ENCODE results near the gene TP53TG5.

Gene TP53TG5

DNA sequence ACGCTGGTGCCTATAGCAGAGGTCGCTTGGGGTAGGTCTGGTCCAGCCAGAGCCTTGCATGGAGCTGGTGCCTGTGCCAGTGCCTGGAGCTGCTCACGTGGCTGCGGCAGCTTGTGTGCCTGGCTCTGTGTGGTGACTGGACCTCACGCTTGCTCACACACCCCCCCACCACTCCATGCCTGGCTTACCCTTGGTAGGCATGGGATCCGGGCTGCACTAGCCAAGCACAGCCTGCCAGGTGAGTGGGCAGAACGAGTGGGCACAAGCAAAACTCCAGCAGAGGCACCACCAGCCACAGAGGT lies 16.9 kb upstream of the TP53TG5 start:
- CTCF ChIA-PET: interaction anchor here (1.3 to 3.8 kb wide), 3 partner anchors 22 to 376 kb away, joined by 4 to 24 read pairs (median 7); no protein-coding TSS in a partner anchor
- POLR2A ChIA-PET: no interaction called here
- TF ChIP-seq, protein P1, sequence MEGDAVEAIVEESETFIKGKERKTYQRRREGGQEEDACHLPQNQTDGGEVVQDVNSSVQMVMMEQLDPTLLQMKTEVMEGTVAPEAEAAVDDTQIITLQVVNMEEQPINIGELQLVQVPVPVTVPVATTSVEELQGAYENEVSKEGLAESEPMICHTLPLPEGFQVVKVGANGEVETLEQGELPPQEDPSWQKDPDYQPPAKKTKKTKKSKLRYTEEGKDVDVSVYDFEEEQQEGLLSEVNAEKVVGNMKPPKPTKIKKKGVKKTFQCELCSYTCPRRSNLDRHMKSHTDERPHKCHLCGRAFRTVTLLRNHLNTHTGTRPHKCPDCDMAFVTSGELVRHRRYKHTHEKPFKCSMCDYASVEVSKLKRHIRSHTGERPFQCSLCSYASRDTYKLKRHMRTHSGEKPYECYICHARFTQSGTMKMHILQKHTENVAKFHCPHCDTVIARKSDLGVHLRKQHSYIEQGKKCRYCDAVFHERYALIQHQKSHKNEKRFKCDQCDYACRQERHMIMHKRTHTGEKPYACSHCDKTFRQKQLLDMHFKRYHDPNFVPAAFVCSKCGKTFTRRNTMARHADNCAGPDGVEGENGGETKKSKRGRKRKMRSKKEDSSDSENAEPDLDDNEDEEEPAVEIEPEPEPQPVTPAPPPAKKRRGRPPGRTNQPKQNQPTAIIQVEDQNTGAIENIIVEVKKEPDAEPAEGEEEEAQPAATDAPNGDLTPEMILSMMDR (IDR thresholded peaks at IDR 0.05; ENCODE audit: control extremely low read depth, extremely low read depth, low read depth, missing control alignments): no peak

DNA sequence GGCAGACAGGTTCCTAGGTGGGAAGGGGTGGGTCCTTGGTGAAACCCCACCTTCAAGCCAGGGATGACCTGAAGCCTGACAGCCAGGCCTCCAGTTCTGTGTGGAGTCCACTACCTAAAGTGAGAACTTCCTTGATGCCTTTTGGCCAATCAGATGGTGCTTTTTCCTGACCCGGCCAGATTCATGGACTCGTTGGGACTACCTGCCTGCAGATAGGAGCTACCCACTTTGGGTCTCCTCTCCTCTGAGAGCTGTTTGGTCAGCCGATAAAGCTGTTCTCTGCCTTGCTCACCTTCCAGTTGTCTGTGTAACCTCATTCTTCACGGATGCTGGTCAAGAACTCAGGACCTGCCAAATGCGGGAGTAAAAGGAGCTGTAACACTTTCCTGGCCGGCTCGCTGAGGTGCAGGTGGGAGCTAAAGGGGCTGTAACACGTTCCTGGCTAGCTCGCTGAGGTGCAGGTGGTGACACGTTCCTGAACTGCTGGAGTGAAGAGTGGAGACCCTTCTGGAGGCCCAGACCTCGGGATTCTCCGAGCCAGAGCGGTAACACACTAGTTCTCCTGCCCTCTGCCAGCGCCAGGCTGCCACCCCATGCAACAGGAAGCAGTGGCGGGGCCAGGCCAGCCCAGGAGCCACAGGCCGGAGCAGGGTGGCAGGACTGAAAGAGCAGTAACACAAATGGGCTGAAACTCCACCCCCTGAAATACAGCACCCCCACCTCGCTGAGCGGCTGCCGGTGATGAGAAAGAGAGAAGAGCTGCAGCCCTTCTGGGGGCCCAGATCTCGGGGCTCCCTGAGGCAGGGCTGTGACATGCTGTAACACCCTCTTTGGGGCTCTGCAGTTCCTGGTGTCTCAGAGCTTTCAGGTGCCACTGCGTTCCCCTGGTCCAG lies 16.3 kb upstream of the TP53TG5 start:
- CTCF ChIA-PET: interaction anchor here (0.9 to 3.8 kb wide), 6 partner anchors 18 to 376 kb away, joined by 3 to 24 read pairs (median 4); no protein-coding TSS in a partner anchor
- POLR2A ChIA-PET: no interaction called here
- no peak for DNase-seq (ENCODE audit: extremely low spot score)
- TF ChIP-seq, protein P1 (IDR thresholded peaks at IDR 0.05; ENCODE audit: control extremely low read depth, extremely low read depth, low read depth, missing control alignments): no peak

More for the DNA sequence above, 16.9 kb upstream of the TP53TG5 start:
- DNase-seq (ENCODE audit: extremely low spot score): no peak

DNA sequence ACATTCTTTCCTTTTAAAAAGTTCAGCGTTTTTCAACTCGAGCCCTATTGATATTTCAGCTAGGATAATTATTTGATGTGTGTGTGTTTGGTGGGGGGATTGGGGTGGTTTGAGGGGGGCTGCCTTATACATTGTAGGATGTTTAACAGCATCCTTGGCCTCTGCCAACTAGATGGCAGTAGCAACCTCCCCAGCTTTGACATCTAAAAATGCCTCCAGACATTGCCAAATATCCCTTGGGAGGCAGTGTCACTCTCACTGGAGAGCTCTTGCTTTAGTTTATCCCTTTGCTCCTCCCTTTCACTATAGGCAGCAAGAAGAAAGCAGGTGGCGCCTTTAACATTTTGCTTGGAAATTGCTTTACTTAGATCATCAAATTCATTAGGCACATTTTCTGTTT lies 14.6 kb upstream of the TP53TG5 start:
- ChIA-PET POLR2A (no interaction called here), CTCF (interaction anchor here (1.0 to 3.8 kb wide), 4 partner anchors 14 to 44 kb away, joined by 3 to 24 read pairs (median 9); no protein-coding TSS in a partner anchor)
- DNase-seq (ENCODE audit: extremely low spot score): no peak
- TF ChIP-seq, protein P1 (IDR thresholded peaks at IDR 0.05; ENCODE audit: control extremely low read depth, extremely low read depth, low read depth, missing control alignments): no peak

DNA sequence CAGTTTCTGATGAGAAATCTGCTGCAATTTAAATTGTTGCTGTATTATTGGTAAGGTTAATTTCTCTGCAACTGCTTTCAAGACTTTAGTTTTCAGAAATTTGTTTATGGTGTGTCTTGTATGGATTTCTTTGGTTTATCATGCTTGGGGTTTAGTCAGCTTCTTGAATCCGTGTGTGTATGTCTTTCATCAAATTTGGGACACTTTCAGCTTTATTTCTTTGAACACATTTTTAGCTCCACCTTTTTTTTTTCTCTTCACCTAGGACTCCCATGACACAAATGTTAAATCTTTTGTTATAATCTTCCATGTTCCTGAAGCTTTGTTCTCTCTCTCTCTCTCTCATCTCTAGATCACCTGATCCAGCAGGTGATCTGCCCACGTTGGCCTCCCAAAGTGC lies 13.4 kb upstream of the TP53TG5 start:
- CTCF ChIA-PET: interaction anchor here (1.3 to 2.8 kb wide), 3 partner anchors 15 to 45 kb away, joined by 3 to 14 read pairs (median 7); partner anchors contain the start of gene SYS1

DNA sequence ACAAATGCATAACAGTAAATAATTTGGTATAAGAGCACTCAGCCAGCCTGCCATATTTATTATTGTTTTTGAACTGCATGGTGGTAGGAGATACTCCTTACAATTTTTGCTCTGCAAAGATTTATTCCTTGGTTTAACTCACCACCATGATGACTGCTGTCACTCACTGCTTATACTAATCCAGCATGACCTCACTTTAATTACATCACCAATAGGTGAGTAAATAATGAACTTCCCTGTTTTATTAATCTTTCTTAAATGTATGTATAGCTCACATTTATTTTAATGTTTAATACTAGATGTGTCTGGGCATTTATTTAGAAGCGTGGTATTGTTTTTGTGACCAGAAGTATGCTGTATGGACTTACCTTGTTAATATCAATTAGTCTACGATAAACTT lies 12.8 kb upstream of the TP53TG5 start:
- TF ChIP-seq, protein P1 (IDR thresholded peaks at IDR 0.05; ENCODE audit: control extremely low read depth, extremely low read depth, low read depth, missing control alignments): no peak
- ChIA-PET CTCF (interaction anchor here (2.0 to 2.8 kb wide), 2 partner anchors 28 to 46 kb away, joined by 7 to 14 read pairs; partner anchors contain the start of gene SYS1), POLR2A (no interaction called here)
- no peak for DNase-seq (ENCODE audit: extremely low spot score)

More for the DNA sequence above, 13.4 kb upstream of the TP53TG5 start:
- POLR2A ChIA-PET: no interaction called here
- no peak for DNase-seq (ENCODE audit: extremely low spot score)
- TF ChIP-seq, protein P1 (IDR thresholded peaks at IDR 0.05; ENCODE audit: control extremely low read depth, extremely low read depth, low read depth, missing control alignments): no peak

DNA sequence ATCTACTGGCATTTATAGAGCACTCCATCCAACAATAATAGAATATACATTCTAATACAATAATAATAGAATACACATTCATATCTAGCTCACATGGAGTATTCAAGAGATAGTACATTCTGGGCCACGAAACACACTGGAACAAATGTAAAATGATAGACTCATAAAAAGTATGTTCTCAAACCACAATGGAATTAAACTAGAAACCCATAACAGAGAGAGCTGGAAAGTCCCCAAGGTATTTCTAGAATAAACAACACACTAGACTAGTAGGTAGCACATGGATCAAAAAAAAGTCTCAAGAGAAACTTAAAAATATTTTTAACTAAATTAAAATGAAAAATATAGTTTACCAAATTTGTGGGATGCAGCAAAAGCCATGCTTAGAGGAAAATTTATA lies 9.1 kb upstream of the TP53TG5 start:
- POLR2A ChIA-PET: no interaction called here
- TF ChIP-seq, protein P1 (IDR thresholded peaks at IDR 0.05; ENCODE audit: control extremely low read depth, extremely low read depth, low read depth, missing control alignments): no peak
- DNase-seq (ENCODE audit: extremely low spot score): no peak
- CTCF ChIA-PET: interaction anchor here (0.9 to 3.4 kb wide), 5 partner anchors 9 to 50 kb away, joined by 3 to 30 read pairs (median 6); partner anchors contain the start of gene SYS1

Measured in GM10248 (cell line).